VCaP (cell line): ENCODE results near the gene PUM2.

Experiments used
- H3K27ac ChIP-seq: fragments of 450-650 bp; 2 replicates; pipeline ENCODE4 v1.5.1; 2017
- TF ChIP-seq, protein P1 (sequence below): fragments of 450-650 bp; conservative IDR thresholded peaks from 2 replicates; pipeline ENCODE4 v1.5.1; 2017; ENCODE audit warnings: mild to moderate bottlenecking, moderate library complexity

The PUM2 gene, protein sequence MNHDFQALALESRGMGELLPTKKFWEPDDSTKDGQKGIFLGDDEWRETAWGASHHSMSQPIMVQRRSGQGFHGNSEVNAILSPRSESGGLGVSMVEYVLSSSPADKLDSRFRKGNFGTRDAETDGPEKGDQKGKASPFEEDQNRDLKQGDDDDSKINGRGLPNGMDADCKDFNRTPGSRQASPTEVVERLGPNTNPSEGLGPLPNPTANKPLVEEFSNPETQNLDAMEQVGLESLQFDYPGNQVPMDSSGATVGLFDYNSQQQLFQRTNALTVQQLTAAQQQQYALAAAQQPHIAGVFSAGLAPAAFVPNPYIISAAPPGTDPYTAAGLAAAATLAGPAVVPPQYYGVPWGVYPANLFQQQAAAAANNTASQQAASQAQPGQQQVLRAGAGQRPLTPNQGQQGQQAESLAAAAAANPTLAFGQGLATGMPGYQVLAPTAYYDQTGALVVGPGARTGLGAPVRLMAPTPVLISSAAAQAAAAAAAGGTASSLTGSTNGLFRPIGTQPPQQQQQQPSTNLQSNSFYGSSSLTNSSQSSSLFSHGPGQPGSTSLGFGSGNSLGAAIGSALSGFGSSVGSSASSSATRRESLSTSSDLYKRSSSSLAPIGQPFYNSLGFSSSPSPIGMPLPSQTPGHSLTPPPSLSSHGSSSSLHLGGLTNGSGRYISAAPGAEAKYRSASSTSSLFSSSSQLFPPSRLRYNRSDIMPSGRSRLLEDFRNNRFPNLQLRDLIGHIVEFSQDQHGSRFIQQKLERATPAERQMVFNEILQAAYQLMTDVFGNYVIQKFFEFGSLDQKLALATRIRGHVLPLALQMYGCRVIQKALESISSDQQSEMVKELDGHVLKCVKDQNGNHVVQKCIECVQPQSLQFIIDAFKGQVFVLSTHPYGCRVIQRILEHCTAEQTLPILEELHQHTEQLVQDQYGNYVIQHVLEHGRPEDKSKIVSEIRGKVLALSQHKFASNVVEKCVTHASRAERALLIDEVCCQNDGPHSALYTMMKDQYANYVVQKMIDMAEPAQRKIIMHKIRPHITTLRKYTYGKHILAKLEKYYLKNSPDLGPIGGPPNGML

DNA sequence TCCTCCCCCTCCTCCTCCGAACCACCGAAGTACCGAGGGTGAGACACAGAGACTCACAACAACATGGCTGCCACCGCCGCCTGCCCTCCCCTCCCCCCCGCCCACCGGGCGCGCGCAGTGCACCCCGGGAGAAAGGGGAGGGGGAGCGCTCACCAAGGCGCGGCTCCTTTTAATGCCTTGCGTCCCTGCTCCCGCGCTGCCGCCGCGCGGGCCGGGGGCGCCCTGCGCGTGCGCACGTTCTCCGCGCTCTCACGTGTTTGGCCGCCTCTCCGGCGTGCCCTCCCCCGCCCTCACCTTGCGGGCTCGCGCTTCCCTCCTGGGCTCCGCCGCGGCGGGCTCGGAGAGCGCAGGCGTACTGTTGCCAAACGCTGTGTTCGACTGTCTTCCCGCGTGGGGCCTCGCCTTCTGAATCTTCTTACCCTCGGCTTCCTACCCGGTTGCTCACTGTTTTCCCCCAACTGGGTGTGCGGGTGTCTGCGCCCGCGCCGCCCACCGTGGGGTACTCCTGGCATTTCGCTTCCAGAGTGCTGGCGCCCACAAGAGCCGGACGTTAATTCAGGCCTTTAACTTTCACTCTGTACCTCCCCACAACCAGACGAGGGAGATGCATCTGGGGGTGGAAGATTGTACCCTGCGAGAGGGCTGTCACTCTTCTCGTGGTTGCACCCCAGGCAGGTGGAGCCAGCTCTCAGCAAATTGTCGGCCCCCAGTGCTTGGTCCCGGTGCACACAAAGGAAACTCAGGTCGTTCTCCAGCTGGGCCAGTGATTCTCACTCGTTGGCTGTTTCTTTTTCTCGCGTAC lies at the start of gene PUM2:
Gene PUM2, minus strand, starts transcription at position 92 of the 802 bp plus-strand sequence. CDS start 23,484 bp downstream, outside the sequence.
- H3K27ac ChIP-seq: peak within 1 kb of the TSS; percentile 100
- TF ChIP-seq, protein P1, sequence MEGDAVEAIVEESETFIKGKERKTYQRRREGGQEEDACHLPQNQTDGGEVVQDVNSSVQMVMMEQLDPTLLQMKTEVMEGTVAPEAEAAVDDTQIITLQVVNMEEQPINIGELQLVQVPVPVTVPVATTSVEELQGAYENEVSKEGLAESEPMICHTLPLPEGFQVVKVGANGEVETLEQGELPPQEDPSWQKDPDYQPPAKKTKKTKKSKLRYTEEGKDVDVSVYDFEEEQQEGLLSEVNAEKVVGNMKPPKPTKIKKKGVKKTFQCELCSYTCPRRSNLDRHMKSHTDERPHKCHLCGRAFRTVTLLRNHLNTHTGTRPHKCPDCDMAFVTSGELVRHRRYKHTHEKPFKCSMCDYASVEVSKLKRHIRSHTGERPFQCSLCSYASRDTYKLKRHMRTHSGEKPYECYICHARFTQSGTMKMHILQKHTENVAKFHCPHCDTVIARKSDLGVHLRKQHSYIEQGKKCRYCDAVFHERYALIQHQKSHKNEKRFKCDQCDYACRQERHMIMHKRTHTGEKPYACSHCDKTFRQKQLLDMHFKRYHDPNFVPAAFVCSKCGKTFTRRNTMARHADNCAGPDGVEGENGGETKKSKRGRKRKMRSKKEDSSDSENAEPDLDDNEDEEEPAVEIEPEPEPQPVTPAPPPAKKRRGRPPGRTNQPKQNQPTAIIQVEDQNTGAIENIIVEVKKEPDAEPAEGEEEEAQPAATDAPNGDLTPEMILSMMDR: no peak

DNA sequence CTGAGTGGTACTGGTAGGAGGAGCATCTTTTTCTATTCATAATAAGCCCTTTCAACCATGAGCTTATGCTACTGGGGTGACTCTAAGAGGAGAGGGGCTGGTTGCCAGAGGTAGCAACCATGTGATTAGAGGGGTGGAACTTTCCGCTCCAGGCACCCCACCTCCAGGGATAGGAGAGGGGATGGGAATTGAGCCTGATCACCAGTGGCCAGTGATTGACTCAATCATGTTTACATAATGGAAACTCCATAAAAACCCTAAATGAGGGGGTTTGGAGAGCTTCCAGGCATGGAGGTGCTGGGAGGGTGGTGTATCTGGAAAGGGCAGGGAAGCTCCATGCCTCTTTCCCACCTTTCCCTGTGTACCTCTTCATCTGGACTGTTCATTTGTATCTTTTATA lies 49.7 kb upstream of the PUM2 start:
- H3K27ac ChIP-seq: no peak overlapping the region
- TF ChIP-seq, protein P1: no peak

DNA sequence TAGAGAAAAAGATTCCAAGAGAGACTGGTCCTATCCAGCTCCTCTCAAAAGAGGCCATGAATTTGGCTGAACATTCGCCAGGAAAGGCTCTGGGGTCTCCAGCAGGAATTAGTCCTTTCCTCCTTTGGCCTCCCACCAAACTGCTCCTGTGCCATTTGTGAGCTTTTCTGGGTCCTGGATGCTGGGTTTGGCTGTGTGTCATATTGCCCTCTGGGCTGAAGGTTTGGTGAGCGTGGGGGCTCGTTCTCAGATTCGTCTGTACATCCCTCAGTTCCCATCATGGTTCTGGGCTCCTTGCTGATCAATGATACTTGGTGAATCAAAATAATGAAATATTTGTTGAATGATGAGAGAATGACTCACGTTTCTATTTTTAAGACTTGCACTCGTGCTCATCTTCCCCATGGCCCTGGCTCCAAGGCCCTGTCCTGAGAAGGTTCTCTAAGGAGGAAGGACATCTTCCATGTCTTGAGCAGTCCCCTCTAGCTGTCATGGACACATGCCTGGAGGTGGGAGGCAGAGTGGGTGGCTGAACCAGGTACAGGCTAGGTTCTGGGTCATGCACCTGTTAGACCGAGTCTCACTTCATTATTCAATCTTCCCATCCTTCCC lies 48.4 kb upstream of the PUM2 start:
- no peak overlapping the region for H3K27ac ChIP-seq
- TF ChIP-seq, protein P1: no peak

DNA sequence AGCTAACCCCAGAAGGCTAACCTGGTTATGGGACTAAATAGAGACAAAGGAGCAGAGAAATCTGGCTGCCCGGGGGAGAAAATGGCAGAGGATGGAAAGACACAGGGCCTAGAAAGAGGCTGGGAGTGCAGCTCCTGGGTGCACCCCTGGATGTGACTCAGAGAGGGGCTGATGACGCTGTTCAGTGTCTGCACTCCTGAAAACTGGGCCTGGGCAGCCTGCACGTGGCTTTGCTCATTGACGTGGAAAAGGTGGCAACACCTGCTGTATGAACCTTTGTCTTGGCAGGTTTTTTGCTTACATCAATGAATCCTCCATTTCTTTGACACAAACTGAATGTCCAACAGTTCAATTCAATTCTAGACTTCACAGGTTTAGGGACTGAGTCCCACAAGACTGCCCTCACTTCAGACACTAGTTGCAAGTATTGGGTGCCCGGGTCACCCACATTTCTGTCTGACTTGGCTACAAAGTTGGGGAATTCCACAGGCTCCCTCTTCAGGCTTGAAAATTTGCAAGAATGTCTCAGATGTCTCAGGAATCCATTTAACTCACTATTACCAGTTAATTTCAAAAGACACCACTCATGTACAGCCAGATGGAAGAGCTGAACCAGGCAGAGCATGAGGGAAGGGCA lies 47.3 kb upstream of the PUM2 start:
- TF ChIP-seq, protein P1: no peak
- H3K27ac ChIP-seq: no peak overlapping the region

DNA sequence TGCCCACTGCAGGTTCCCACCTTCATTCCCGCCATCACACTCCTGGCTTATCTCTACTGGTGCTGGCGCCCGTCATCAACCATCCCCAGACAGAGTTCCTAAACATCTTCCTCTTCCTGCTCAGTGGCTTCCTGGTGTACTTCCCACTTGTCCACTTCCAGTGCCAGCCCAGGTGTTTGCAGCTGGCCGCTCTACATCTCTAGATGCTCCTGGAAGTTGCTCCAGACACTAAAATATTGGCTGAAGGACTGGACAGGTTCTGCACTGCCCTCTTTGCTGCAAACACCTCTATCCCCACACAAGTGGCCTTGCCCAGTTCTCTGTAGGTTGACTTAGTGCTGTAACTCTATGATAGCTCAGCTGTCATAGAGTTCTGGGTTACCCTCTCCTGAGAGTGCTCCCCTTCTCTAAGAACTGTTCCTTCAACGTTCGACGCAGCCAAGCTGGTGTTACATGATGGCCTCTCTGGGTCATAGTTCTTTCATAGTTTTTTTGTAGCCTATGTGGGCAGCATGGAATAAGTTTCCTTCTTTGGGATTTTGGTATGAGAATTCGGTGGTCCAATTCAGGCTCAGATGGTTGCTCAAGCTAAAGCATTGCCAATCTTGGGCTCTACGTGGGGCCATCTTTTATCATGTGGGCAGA lies 45.8 kb upstream of the PUM2 start:
- TF ChIP-seq, protein P1: peak; percentile 44
- H3K27ac ChIP-seq: no peak overlapping the region

DNA sequence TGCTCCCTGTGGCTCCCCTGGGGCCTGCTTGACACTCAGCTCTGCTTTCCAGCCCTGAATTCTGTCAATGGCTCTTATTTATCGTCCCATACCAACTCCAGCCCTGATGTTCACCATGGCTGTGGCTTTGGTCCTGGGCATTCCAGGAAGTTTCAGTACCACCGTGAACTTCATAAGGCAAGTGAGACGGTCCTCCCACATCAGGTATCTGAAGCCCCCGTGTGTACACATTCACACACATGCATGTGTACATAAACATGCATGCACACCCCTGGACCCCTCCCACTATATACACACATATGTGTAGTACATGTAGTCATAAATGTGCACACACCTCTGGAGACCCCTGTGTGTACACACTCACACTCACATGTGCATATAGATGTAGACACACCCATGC lies 43.3 kb upstream of the PUM2 start:
- H3K27ac ChIP-seq: no peak overlapping the region
- TF ChIP-seq, protein P1: no peak
